WTC11 (cell line): Measurements from ENCODE around the gene BTBD9. TPM values are rescaled to one million over a fixed set of nuclear protein-coding genes. Genes with fewer than 3 reads are reported as not detected.

ENCODE experiments used
- ATAC-seq: fragments of 200-7000 bp; cut with Tn5 transposase; 2 replicates; pipeline ENCODE4 v1.10.0; 2021; ENCODE audit warnings: mild to moderate bottlenecking, moderate library complexity
- CTCF ChIA-PET: fragments of 300-600 bp; sonication (Branson Sonifier 250); formaldehyde crosslinking; loops from one replicate; lab custom pipeline; 2021; ENCODE audit warnings: antibody characterized with exemption; lab: Charles Lee
- POLR2A ChIA-PET: fragments of 350-600 bp; sonication (Branson Sonifier 250); formaldehyde crosslinking; loops from one replicate; lab custom pipeline; 2021; ENCODE audit warnings: antibody characterized with exemption; lab: Charles Lee
- DNase-seq: peaks from one replicate; pipeline ENCODE4 v3.0.0; 2021; ENCODE audit warnings: low spot score
- H3K27ac Mint-ChIP-seq: 2 replicates; pipeline ENCODE4 v1.8.0; 2021; ENCODE audit warnings: mixed read lengths
- H3K27me3 Mint-ChIP-seq: 2 replicates; pipeline ENCODE4 v1.8.0; 2021; ENCODE audit warnings: low read depth, mild to moderate bottlenecking, moderate library complexity, mixed read lengths
- H3K36me3 Mint-ChIP-seq: 2 replicates; pipeline ENCODE4 v1.8.0; 2021; ENCODE audit warnings: mixed read lengths
- H3K4me1 Mint-ChIP-seq: 2 replicates; pipeline ENCODE4 v1.8.0; 2022; ENCODE audit warnings: mixed read lengths
- H3K4me3 Mint-ChIP-seq: 2 replicates; pipeline ENCODE4 v1.8.0; 2021; ENCODE audit warnings: mild to moderate bottlenecking, moderate library complexity, mixed read lengths
- H3K9me3 Mint-ChIP-seq: 2 replicates; pipeline ENCODE4 v1.8.0; 2021; ENCODE audit warnings: mixed read lengths
- CTCF ChIP-seq: fragments of 200-600 bp; IDR thresholded peaks from 2 replicates; pipeline ENCODE4 v1.8.0; 2022; ENCODE audit warnings: antibody characterized with exemption
- ELF4 ChIP-seq: sonication (generic); formaldehyde crosslinking; IDR thresholded peaks from 2 replicates; pipeline ENCODE4 v1.8.1; 2022; ENCODE audit warnings: low read depth, mild to moderate bottlenecking, moderate library complexity, missing genetic modification reagents
- HMGXB4 ChIP-seq: sonication (generic); formaldehyde crosslinking; IDR thresholded peaks from 2 replicates; pipeline ENCODE4 v1.8.1; 2023; ENCODE audit warnings: mild to moderate bottlenecking, moderate library complexity, missing genetic modification reagents
- KAT7 ChIP-seq: sonication (generic); formaldehyde crosslinking; IDR thresholded peaks from 2 replicates; pipeline ENCODE4 v1.8.1; 2023; ENCODE audit warnings: missing genetic modification reagents, mild to moderate bottlenecking, borderline replicate concordance
- MXD4 ChIP-seq: fragments of 250-450 bp; sonication (Bioruptor Pico); IDR thresholded peaks from 2 replicates; pipeline ENCODE4 v1.8.0; 2021; ENCODE audit warnings: mild to moderate bottlenecking, moderate library complexity, borderline replicate concordance
- NR1H2 ChIP-seq: sonication (generic); formaldehyde crosslinking; IDR thresholded peaks from 2 replicates; pipeline ENCODE4 v1.9.0; 2021; ENCODE audit warnings: mild to moderate bottlenecking, moderate library complexity, missing genetic modification reagents
- NR3C1 ChIP-seq: sonication (generic); formaldehyde crosslinking; conservative IDR thresholded peaks from 2 replicates; pipeline ENCODE4 v1.8.1; 2023; ENCODE audit warnings: low read depth, mild to moderate bottlenecking, missing genetic modification reagents
- SMAD4 ChIP-seq: sonication (generic); formaldehyde crosslinking; IDR thresholded peaks from 2 replicates; pipeline ENCODE4 v1.8.0; 2022; ENCODE audit warnings: mild to moderate bottlenecking, missing genetic modification reagents
- SOX15 ChIP-seq: fragments of 250-450 bp; sonication (Bioruptor Pico); IDR thresholded peaks from 2 replicates; pipeline ENCODE4 v1.9.0; 2021; ENCODE audit warnings: mild to moderate bottlenecking
- SP1 ChIP-seq: sonication (generic); formaldehyde crosslinking; conservative IDR thresholded peaks from 2 replicates; pipeline ENCODE4 v1.8.1; 2022; ENCODE audit warnings: missing genetic modification reagents
- STAT6 ChIP-seq: sonication (generic); formaldehyde crosslinking; conservative IDR thresholded peaks from 2 replicates; pipeline ENCODE4 v1.8.1; 2023; ENCODE audit warnings: mild to moderate bottlenecking, low read depth, missing genetic modification reagents, moderate library complexity
- total RNA-seq: library from RNA; stranded (reverse); gene quantifications from 3 replicates; pipeline ENCODE4 v1.2.3, GENCODE V29; 2021
- TF ChIP-seq, protein P1 (sequence below): sonication (generic); formaldehyde crosslinking; IDR thresholded peaks from 2 replicates; pipeline ENCODE4 v1.8.1; 2023; ENCODE audit warnings: mild to moderate bottlenecking, missing genetic modification reagents, moderate library complexity
- TF ChIP-seq, protein P2 (sequence below): sonication (generic); formaldehyde crosslinking; IDR thresholded peaks from 2 replicates; pipeline ENCODE4 v1.8.1; 2022; ENCODE audit warnings: low read depth, missing genetic modification reagents, borderline replicate concordance

Gene BTBD9
- total RNA-seq, 1 experiment from 2014 or later = 4.2 TPM

- TF ChIP-seq MXD4 (CRISPR knock-in tag) (no peak), ELF4 (CRISPR knock-in tag) (no peak)
- TF ChIP-seq, all 79 proteins: peak for 0
These were observed 137.8 kb downstream of the BTBD9 start (continued) for GRCh38 chr6:38501931-38502330.

GRCh38 chr6:38499529-38500096, 140.1 kb downstream of the BTBD9 start:
- no peak for DNase-seq
- no peak for ATAC-seq
- ChIA-PET CTCF (no interaction called here), POLR2A (no interaction called here)
- TF ChIP-seq SMAD4 (CRISPR knock-in tag) = no peak
- no peaks in the 10 kb centered on the region for H3K9me3 Mint-ChIP-seq
- no peaks in the 10 kb centered on the region for H3K4me1 Mint-ChIP-seq
- no peaks in the 10 kb centered on the region for H3K27me3 Mint-ChIP-seq
- H3K4me3 Mint-ChIP-seq = no peak overlapping the region
- H3K27ac Mint-ChIP-seq = no peak overlapping the region
- no peaks in the 10 kb centered on the region for H3K36me3 Mint-ChIP-seq

GRCh38 chr6:38498805-38499445, 140.8 kb downstream of the BTBD9 start:
- no peak for ATAC-seq
- POLR2A ChIA-PET = interaction anchor here (0.6 kb wide), 1 partner anchor 69 kb away, joined by 3 read pairs; no protein-coding TSS in a partner anchor
- no peaks in the 10 kb centered on the region for H3K4me1 Mint-ChIP-seq
- no peaks in the 10 kb centered on the region for H3K27me3 Mint-ChIP-seq
- H3K36me3 Mint-ChIP-seq = no peaks in the 10 kb centered on the region
- no peak overlapping the region for H3K4me3 Mint-ChIP-seq
- no peak overlapping the region for H3K27ac Mint-ChIP-seq
- TF ChIP-seq SP1 (CRISPR knock-in tag) (no peak), CTCF (no peak), HMGXB4 (no peak), KAT7 (CRISPR knock-in tag) (no peak), NR1H2 (CRISPR knock-in tag) (no peak), SMAD4 (CRISPR knock-in tag) (no peak), STAT6 (CRISPR knock-in tag) (no peak), NR3C1 (CRISPR knock-in tag) (no peak), SOX15 (no peak)
- TF ChIP-seq, protein P1, sequence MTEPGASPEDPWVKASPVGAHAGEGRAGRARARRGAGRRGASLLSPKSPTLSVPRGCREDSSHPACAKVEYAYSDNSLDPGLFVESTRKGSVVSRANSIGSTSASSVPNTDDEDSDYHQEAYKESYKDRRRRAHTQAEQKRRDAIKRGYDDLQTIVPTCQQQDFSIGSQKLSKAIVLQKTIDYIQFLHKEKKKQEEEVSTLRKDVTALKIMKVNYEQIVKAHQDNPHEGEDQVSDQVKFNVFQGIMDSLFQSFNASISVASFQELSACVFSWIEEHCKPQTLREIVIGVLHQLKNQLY = no peak
- TF ChIP-seq, protein P2, sequence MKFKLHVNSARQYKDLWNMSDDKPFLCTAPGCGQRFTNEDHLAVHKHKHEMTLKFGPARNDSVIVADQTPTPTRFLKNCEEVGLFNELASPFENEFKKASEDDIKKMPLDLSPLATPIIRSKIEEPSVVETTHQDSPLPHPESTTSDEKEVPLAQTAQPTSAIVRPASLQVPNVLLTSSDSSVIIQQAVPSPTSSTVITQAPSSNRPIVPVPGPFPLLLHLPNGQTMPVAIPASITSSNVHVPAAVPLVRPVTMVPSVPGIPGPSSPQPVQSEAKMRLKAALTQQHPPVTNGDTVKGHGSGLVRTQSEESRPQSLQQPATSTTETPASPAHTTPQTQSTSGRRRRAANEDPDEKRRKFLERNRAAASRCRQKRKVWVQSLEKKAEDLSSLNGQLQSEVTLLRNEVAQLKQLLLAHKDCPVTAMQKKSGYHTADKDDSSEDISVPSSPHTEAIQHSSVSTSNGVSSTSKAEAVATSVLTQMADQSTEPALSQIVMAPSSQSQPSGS (CRISPR knock-in tag) = no peak
- CTCF ChIA-PET = no interaction called here
- H3K9me3 Mint-ChIP-seq = no peaks in the 10 kb centered on the region
- no peak for DNase-seq
